Loucy (cell line): ENCODE data around the gene CHIC2.
"Not testable (repeated sequence)": the region's sequence is repeated elsewhere in the genome, so short reads cannot be mapped to it uniquely, and the experiment has no call there.

Experiments
- H2AFZ ChIP-seq: fragments of 200-600 bp; sonication (generic); 2 replicates; pipeline ENCODE4 v1.6.0; 2016; ENCODE audit warnings: antibody characterized with exemption, mild to moderate bottlenecking, low read length, moderate library complexity
- H3F3A ChIP-seq: fragments of 200-600 bp; 2 replicates; pipeline ENCODE4 v1.6.0; 2016; ENCODE audit warnings: antibody characterized with exemption, low read depth, mild to moderate bottlenecking
- H3K27me3 ChIP-seq: fragments of 200-600 bp; sonication (generic); 2 replicates; pipeline ENCODE4 v1.6.1; 2014; ENCODE audit warnings: low read length, mild to moderate bottlenecking; ENCODE audit not compliant: insufficient read depth, poor library complexity, severe bottlenecking
- H3K36me3 ChIP-seq: fragments of 200-600 bp; sonication (generic); 2 replicates; pipeline ENCODE4 v1.6.1; 2016; ENCODE audit warnings: low read length; ENCODE audit not compliant: insufficient read depth
- H3K4me1 ChIP-seq: fragments of 200-600 bp; sonication (generic); 2 replicates; pipeline ENCODE4 v1.5.1; 2014; ENCODE audit warnings: low read length, mild to moderate bottlenecking; ENCODE audit not compliant: insufficient read depth, poor library complexity, severe bottlenecking
- H3K4me2 ChIP-seq: fragments of 200-600 bp; sonication (generic); 2 replicates; pipeline ENCODE4 v1.6.0; 2014; ENCODE audit warnings: antibody characterized with exemption, low read length, low read depth, mild to moderate bottlenecking; ENCODE audit not compliant: poor library complexity, severe bottlenecking
- H3K4me3 ChIP-seq: fragments of 200-600 bp; sonication (generic); 2 replicates; pipeline ENCODE4 v1.5.1; 2014; ENCODE audit warnings: low read length, mild to moderate bottlenecking, mixed read lengths; ENCODE audit not compliant: poor library complexity, severe bottlenecking
- H3K79me2 ChIP-seq: fragments of 200-600 bp; sonication (generic); 2 replicates; pipeline ENCODE4 v1.6.1; 2014; ENCODE audit warnings: low read length; ENCODE audit not compliant: insufficient read depth
- H3K9ac ChIP-seq: fragments of 200-600 bp; sonication (generic); 2 replicates; pipeline ENCODE4 v1.6.0; 2014; ENCODE audit warnings: mild to moderate bottlenecking, low read depth, low read length, moderate library complexity; ENCODE audit not compliant: poor library complexity, severe bottlenecking
- H3K9me2 ChIP-seq: fragments of 200-600 bp; sonication (generic); replicated peaks from 2 replicates; pipeline ENCODE4 v1.6.1; 2016; ENCODE audit warnings: low read depth, low read length, mixed read lengths
- H3K9me3 ChIP-seq: fragments of 200-600 bp; sonication (generic); 2 replicates; pipeline ENCODE4 v1.6.1; 2014; ENCODE audit warnings: mild to moderate bottlenecking, antibody characterized with exemption, low read length, low read depth; ENCODE audit not compliant: insufficient read depth
- H4K20me1 ChIP-seq: fragments of 200-600 bp; sonication (generic); 2 replicates; pipeline ENCODE4 v1.6.0; 2014; ENCODE audit warnings: antibody characterized with exemption, low read length, mild to moderate bottlenecking; ENCODE audit not compliant: insufficient read depth, poor library complexity, severe bottlenecking
- CTCF ChIP-seq: fragments of 200-600 bp; sonication (generic); conservative IDR thresholded peaks from 2 replicates; pipeline ENCODE4 v1.5.1; 2014; ENCODE audit warnings: mild to moderate bottlenecking, antibody characterized with exemption, low read length
- EZH2phosphoT487 ChIP-seq: fragments of 200-600 bp; IDR thresholded peaks from 2 replicates; pipeline ENCODE4 v1.6.1; 2018; ENCODE audit warnings: antibody characterized with exemption, mild to moderate bottlenecking, moderate library complexity, borderline replicate concordance

Gene CHIC2

GRCh38 chr4:54032558-54033135 lies 31.8 kb downstream of the CHIC2 start:
- H3K9me3 ChIP-seq = no peaks in the 10 kb centered on the region; the same call in 1 of the 2 replicates
- no peak overlapping the region for H2AFZ ChIP-seq
- H3F3A ChIP-seq = no peaks in the 10 kb centered on the region
- peaks cover 17% of the 10 kb centered on the region for H4K20me1 ChIP-seq
- peaks cover 25% of the 10 kb centered on the region for H3K36me3 ChIP-seq
- H3K4me2 ChIP-seq = no peak overlapping the region
- H3K79me2 ChIP-seq = peaks cover 43% of the 10 kb centered on the region
- no peaks in the 10 kb centered on the region for H3K4me1 ChIP-seq
- H3K9me2 ChIP-seq = no peaks in the 10 kb centered on the region
- H3K4me3 ChIP-seq = no peak overlapping the region
- H3K27me3 ChIP-seq = no peaks in the 10 kb centered on the region
- no peak overlapping the region for H3K9ac ChIP-seq
- TF ChIP-seq CTCF (no peak), EZH2phosphoT487 (no peak)

GRCh38 chr4:54027311-54027710 lies 37.1 kb downstream of the CHIC2 start:
- Histone ChIP-seq H3K4me1 (no peaks in the 10 kb centered on the region), H3K4me3 (no peak overlapping the region), H3K9me2 (no peaks in the 10 kb centered on the region), H3K9ac (no peak overlapping the region), H3K36me3 (0 out of 2 replicates have a peak, but pooled peaks cover 5% of the 10 kb centered on the region), H3K27me3 (no peaks in the 10 kb centered on the region), H3F3A (no peaks in the 10 kb centered on the region), H4K20me1 (peaks cover 10% of the 10 kb centered on the region), H2AFZ (no peak overlapping the region), H3K4me2 (no peak overlapping the region), H3K9me3 (no peaks in the 10 kb centered on the region), H3K79me2 (peaks cover 38% of the 10 kb centered on the region)
- no peak for TF ChIP-seq EZH2phosphoT487
- no peak for TF ChIP-seq CTCF

- TF ChIP-seq CTCF (no peak), EZH2phosphoT487 (no peak)
- Histone ChIP-seq H3K9me2 (no peaks in the 10 kb centered on the region), H3K9me3 (no peaks in the 10 kb centered on the region), H3K4me2 (no peak overlapping the region), H3K36me3 (0 out of 2 replicates have a peak, but pooled peaks cover 5% of the 10 kb centered on the region), H2AFZ (no peak overlapping the region), H4K20me1 (peaks cover 5% of the 10 kb centered on the region), H3K4me3 (no peak overlapping the region), H3K9ac (no peak overlapping the region), H3K4me1 (no peaks in the 10 kb centered on the region), H3F3A (no peaks in the 10 kb centered on the region), H3K27me3 (no peaks in the 10 kb centered on the region), H3K79me2 (peaks cover 32% of the 10 kb centered on the region; the same call in 1 of the 2 replicates)
Measured at GRCh38 chr4:54025582-54025981, 38.8 kb downstream of the CHIC2 start.

GRCh38 chr4:54023019-54023418 lies 41.4 kb downstream of the CHIC2 start:
- H3K4me1 ChIP-seq, H3K27me3 ChIP-seq, H3K9ac ChIP-seq, H3F3A ChIP-seq, H3K4me2 ChIP-seq, H2AFZ ChIP-seq, H3K4me3 ChIP-seq, H3K9me3 ChIP-seq, H3K9me2 ChIP-seq, H3K36me3 ChIP-seq: not testable (repeated sequence)
- H3K79me2 ChIP-seq = peaks cover 22% of the 10 kb centered on the region; the same call in 1 of the 2 replicates
- H4K20me1 ChIP-seq = peaks cover 13% of the 10 kb centered on the region
